Stimulated activated CD8-positive, alpha-beta memory T cell treated with anti-CD3 and anti-CD28 coated beads, Interleukin-12 subunit alpha, Interleukin-12 subunit beta, amount 100 ng/mL, for 1 hour (primary cell): Measurements from ENCODE around the gene EYS.

Experiments
- DNase-seq: peaks from one replicate; pipeline ENCODE4 v3.0.0-alpha.2; 2020; ENCODE audit warnings: low read depth

Gene EYS

GRCh38 chr6:64715624-64716023, 991.4 kb downstream of the EYS start:
- DNase-seq = no peak

GRCh38 chr6:64714073-64714472, 993.0 kb downstream of the EYS start:
- DNase-seq = no peak

GRCh38 chr6:64713175-64713574, 993.9 kb downstream of the EYS start:
- DNase-seq = no peak

- DNase-seq = no peak
Measured at GRCh38 chr6:64712606-64713005, 994.4 kb downstream of the EYS start.

GRCh38 chr6:64703922-64704321, 1003.1 kb downstream of the EYS start:
- DNase-seq = no peak

GRCh38 chr6:64696053-64696452, 1011.0 kb downstream of the EYS start:
- DNase-seq = no peak

GRCh38 chr6:64694356-64694755, 1012.7 kb downstream of the EYS start:
- no peak for DNase-seq

GRCh38 chr6:64691064-64691463, 1016.0 kb downstream of the EYS start:
- no peak for DNase-seq

GRCh38 chr6:64685401-64685800, 1021.6 kb downstream of the EYS start:
- DNase-seq = no peak

- DNase-seq = no peak
Measured at GRCh38 chr6:64683682-64684081, 1023.3 kb downstream of the EYS start.

GRCh38 chr6:64681416-64682160, 1025.4 kb downstream of the EYS start:
- DNase-seq = no peak

GRCh38 chr6:64680446-64680845, 1026.6 kb downstream of the EYS start:
- no peak for DNase-seq

GRCh38 chr6:64679416-64679815, 1027.6 kb downstream of the EYS start:
- no peak for DNase-seq

- DNase-seq = no peak
Measured at GRCh38 chr6:64672651-64673050, 1034.4 kb downstream of the EYS start.

GRCh38 chr6:64672131-64672530, 1034.9 kb downstream of the EYS start:
- DNase-seq = no peak

GRCh38 chr6:64665137-64665536, 1041.9 kb downstream of the EYS start:
- no peak for DNase-seq

GRCh38 chr6:64664480-64664879, 1042.5 kb downstream of the EYS start:
- DNase-seq = no peak

- DNase-seq = no peak
Measured at GRCh38 chr6:64644024-64644423, 1063.0 kb downstream of the EYS start.

- DNase-seq = no peak
Measured at GRCh38 chr6:64630901-64631300, 1076.1 kb downstream of the EYS start.

GRCh38 chr6:64622944-64623343, 1084.1 kb downstream of the EYS start:
- DNase-seq = no peak

- DNase-seq = no peak
Measured at GRCh38 chr6:64602993-64603392, 1104.0 kb downstream of the EYS start.

- DNase-seq = no peak
Measured at GRCh38 chr6:64591676-64592036, 1115.4 kb downstream of the EYS start.

- DNase-seq = no peak
Measured at GRCh38 chr6:64590965-64591675, 1115.9 kb downstream of the EYS start.

GRCh38 chr6:64589961-64590360, 1117.1 kb downstream of the EYS start:
- DNase-seq = no peak
